HEK293 (cell line): ENCODE measurements around the gene YPEL1.

Experiments used
- BCL11A ChIP-seq: fragments of 450-650 bp; formaldehyde crosslinking; IDR thresholded peaks from 2 replicates; pipeline ENCODE4 v1.5.1; 2016; ENCODE audit warnings: low read depth, missing biosample characterization, missing genetic modification characterization
- BCL11B ChIP-seq: fragments of 450-650 bp; formaldehyde crosslinking; IDR thresholded peaks from 2 replicates; pipeline ENCODE4 v1.5.1; 2016; ENCODE audit warnings: low read depth, missing biosample characterization, missing genetic modification characterization
- GLI2 ChIP-seq: fragments of 450-650 bp; formaldehyde crosslinking; IDR thresholded peaks from 2 replicates; pipeline ENCODE4; 2017; ENCODE audit warnings: missing biosample characterization, missing genetic modification characterization, low read depth, borderline replicate concordance
- GLIS2 ChIP-seq: fragments of 450-650 bp; formaldehyde crosslinking; IDR thresholded peaks from 2 replicates; pipeline ENCODE4 v1.5.1; 2016; ENCODE audit warnings: missing biosample characterization, missing genetic modification characterization
- HOXD13 ChIP-seq: sonication (generic); formaldehyde crosslinking; IDR thresholded peaks from 2 replicates; pipeline ENCODE4 v1.8.0; 2022; ENCODE audit warnings: missing genetic modification reagents, borderline replicate concordance
- MZF1 ChIP-seq: fragments of 450-650 bp; formaldehyde crosslinking; IDR thresholded peaks from 2 replicates; pipeline ENCODE4 v1.5.1; 2017; ENCODE audit warnings: missing biosample characterization, missing genetic modification characterization, borderline replicate concordance
- OSR2 ChIP-seq: fragments of 450-650 bp; formaldehyde crosslinking; IDR thresholded peaks from 2 replicates; pipeline ENCODE4 v1.5.1; 2016; ENCODE audit warnings: missing biosample characterization, missing genetic modification characterization
- OVOL3 ChIP-seq: fragments of 450-650 bp; formaldehyde crosslinking; IDR thresholded peaks from 2 replicates; pipeline ENCODE4 v1.5.1; 2016; ENCODE audit warnings: missing biosample characterization, missing genetic modification characterization
- PRDM10 ChIP-seq: fragments of 450-650 bp; formaldehyde crosslinking; IDR thresholded peaks from 2 replicates; pipeline ENCODE4 v1.5.1; 2016; ENCODE audit warnings: missing biosample characterization, missing genetic modification characterization
- PRDM6 ChIP-seq: fragments of 450-650 bp; formaldehyde crosslinking; IDR thresholded peaks from 2 replicates; pipeline ENCODE4 v1.5.1; 2017; ENCODE audit warnings: missing biosample characterization, missing genetic modification characterization
- SALL2 ChIP-seq: fragments of 450-650 bp; formaldehyde crosslinking; IDR thresholded peaks from 2 replicates; pipeline ENCODE4 v1.5.0; 2017; ENCODE audit warnings: missing biosample characterization, mild to moderate bottlenecking, missing genetic modification characterization, borderline replicate concordance
- SP3 ChIP-seq: fragments of 450-650 bp; formaldehyde crosslinking; IDR thresholded peaks from 2 replicates; pipeline ENCODE4 v1.5.1; 2016; ENCODE audit warnings: missing biosample characterization, missing genetic modification characterization
- ZFP41 ChIP-seq: fragments of 450-650 bp; formaldehyde crosslinking; IDR thresholded peaks from 2 replicates; pipeline ENCODE4 v1.5.1; 2016; ENCODE audit warnings: missing biosample characterization, missing genetic modification characterization, borderline replicate concordance
- ZNF10 ChIP-seq: fragments of 450-650 bp; formaldehyde crosslinking; IDR thresholded peaks from 2 replicates; pipeline ENCODE4 v1.5.1; 2017; ENCODE audit warnings: missing biosample characterization, missing genetic modification characterization
- ZNF140 ChIP-seq: fragments of 450-650 bp; formaldehyde crosslinking; IDR thresholded peaks from 2 replicates; pipeline ENCODE4 v1.5.1; 2016; ENCODE audit warnings: missing biosample characterization, missing genetic modification characterization
- ZNF211 ChIP-seq: fragments of 450-650 bp; formaldehyde crosslinking; IDR thresholded peaks from 2 replicates; pipeline ENCODE4 v1.5.1; 2016; ENCODE audit warnings: low read depth, missing biosample characterization, missing genetic modification characterization
- ZNF23 ChIP-seq: fragments of 450-650 bp; formaldehyde crosslinking; IDR thresholded peaks from 2 replicates; pipeline ENCODE4 v1.5.1; 2016; ENCODE audit warnings: missing biosample characterization, missing genetic modification characterization, borderline replicate concordance
- ZNF292 ChIP-seq: fragments of 450-650 bp; formaldehyde crosslinking; IDR thresholded peaks from 2 replicates; pipeline ENCODE4 v1.5.1; 2016; ENCODE audit warnings: low read depth, missing biosample characterization, missing genetic modification characterization, borderline replicate concordance
- ZNF324 ChIP-seq: fragments of 450-650 bp; formaldehyde crosslinking; IDR thresholded peaks from 2 replicates; pipeline ENCODE4 v1.5.1; 2016; ENCODE audit warnings: missing biosample characterization, missing genetic modification characterization
- ZNF335 ChIP-seq: fragments of 450-650 bp; formaldehyde crosslinking; conservative IDR thresholded peaks from 2 replicates; pipeline ENCODE4 v1.5.1; 2016; ENCODE audit warnings: missing biosample characterization, missing genetic modification characterization
- ZNF404 ChIP-seq: fragments of 450-650 bp; formaldehyde crosslinking; IDR thresholded peaks from 2 replicates; pipeline ENCODE4 v1.5.1; 2017; ENCODE audit warnings: missing biosample characterization, missing genetic modification characterization
- ZNF529 ChIP-seq: fragments of 450-650 bp; formaldehyde crosslinking; IDR thresholded peaks from 2 replicates; pipeline ENCODE4 v1.5.1; 2017; ENCODE audit warnings: missing genetic modification characterization, missing biosample characterization; ENCODE audit not compliant: insufficient replicate concordance
- ZNF660 ChIP-seq: fragments of 450-650 bp; IDR thresholded peaks from 2 replicates; pipeline ENCODE4 v1.5.1; 2018; ENCODE audit warnings: missing biosample characterization, mild to moderate bottlenecking, missing genetic modification characterization
- ZNF664 ChIP-seq: fragments of 450-650 bp; formaldehyde crosslinking; IDR thresholded peaks from 2 replicates; pipeline ENCODE4 v1.5.1; 2016; ENCODE audit warnings: missing biosample characterization, missing genetic modification characterization
- ZNF76 ChIP-seq: fragments of 450-650 bp; formaldehyde crosslinking; IDR thresholded peaks from 2 replicates; pipeline ENCODE4; 2016; ENCODE audit warnings: low read depth, missing biosample characterization, missing genetic modification characterization, borderline replicate concordance
- ZNF776 ChIP-seq: fragments of 450-650 bp; formaldehyde crosslinking; IDR thresholded peaks from 2 replicates; pipeline ENCODE4 v1.5.0; 2017; ENCODE audit warnings: missing biosample characterization, missing genetic modification characterization, borderline replicate concordance
- ZNF792 ChIP-seq: fragments of 450-650 bp; formaldehyde crosslinking; IDR thresholded peaks from 2 replicates; pipeline ENCODE4 v1.5.1; 2016; ENCODE audit warnings: missing biosample characterization, missing genetic modification characterization
- ZSCAN30 ChIP-seq: fragments of 450-650 bp; IDR thresholded peaks from 2 replicates; pipeline ENCODE4 v1.5.1; 2018; ENCODE audit warnings: missing biosample characterization, mild to moderate bottlenecking, missing genetic modification characterization, moderate library complexity
- TF ChIP-seq, protein P1 (sequence below): fragments of 450-650 bp; formaldehyde crosslinking; IDR thresholded peaks from 2 replicates; pipeline ENCODE4 v1.5.1; 2016; ENCODE audit warnings: missing biosample characterization, missing genetic modification characterization
- TF ChIP-seq, protein P2 (sequence below): fragments of 450-650 bp; formaldehyde crosslinking; IDR thresholded peaks from 2 replicates; pipeline ENCODE4 v1.5.1; 2016; ENCODE audit warnings: missing biosample characterization, missing genetic modification characterization

Gene YPEL1

DNA sequence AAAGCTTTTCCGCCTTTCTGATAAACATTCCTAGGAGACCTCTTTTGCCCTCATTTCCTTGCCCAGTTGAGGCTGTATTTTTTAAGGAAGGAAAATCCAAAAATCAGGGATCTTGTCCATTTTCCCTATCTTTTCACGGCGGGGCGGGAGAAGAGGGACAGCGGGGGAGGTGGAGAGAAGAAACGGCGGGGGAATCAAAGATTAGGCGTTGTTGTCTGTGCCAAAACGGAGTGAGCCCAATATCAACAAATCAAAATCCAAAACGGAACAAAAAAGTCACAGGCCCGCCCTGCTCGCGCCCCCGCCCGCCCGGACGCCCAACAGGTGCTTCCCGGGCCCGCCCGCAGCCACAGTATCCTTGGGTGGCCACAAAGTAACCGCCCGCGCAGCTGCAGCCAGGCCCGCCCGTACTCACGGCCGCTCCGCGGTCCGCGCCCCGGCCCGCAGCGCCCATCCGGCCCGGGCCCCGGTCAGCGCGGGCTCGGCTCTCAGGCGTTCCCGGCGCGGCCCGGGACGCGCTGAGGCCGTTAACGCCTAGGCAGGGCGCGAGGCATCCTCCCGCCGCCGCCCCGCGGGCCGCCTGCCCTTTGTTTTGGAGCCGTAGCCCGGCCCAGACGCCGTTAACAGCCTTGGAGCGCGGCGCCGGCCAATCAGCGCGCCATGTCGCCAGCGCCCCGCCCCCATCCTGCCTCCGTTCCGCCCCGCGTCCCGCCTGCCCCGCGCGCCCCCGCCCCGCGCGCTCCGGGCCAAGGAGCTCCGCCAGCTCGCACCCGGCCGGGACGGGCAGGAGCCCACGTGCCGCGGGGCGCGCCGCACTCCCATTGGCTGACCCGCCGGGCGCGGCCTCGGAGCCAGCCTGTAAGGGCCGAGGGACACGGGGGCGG lies at the start of gene YPEL1 (continued):
- no peak for TF ChIP-seq ZSCAN30 (tag by site-specific recombination)
- 0 out of 2 replicates have a peak, but pooled peaks have one; percentile 30 for TF ChIP-seq ZNF660
- TF ChIP-seq ZNF529 (tag by site-specific recombination), result no peak
- TF ChIP-seq BCL11B (tag by site-specific recombination), result no peak
- TF ChIP-seq, protein P1, sequence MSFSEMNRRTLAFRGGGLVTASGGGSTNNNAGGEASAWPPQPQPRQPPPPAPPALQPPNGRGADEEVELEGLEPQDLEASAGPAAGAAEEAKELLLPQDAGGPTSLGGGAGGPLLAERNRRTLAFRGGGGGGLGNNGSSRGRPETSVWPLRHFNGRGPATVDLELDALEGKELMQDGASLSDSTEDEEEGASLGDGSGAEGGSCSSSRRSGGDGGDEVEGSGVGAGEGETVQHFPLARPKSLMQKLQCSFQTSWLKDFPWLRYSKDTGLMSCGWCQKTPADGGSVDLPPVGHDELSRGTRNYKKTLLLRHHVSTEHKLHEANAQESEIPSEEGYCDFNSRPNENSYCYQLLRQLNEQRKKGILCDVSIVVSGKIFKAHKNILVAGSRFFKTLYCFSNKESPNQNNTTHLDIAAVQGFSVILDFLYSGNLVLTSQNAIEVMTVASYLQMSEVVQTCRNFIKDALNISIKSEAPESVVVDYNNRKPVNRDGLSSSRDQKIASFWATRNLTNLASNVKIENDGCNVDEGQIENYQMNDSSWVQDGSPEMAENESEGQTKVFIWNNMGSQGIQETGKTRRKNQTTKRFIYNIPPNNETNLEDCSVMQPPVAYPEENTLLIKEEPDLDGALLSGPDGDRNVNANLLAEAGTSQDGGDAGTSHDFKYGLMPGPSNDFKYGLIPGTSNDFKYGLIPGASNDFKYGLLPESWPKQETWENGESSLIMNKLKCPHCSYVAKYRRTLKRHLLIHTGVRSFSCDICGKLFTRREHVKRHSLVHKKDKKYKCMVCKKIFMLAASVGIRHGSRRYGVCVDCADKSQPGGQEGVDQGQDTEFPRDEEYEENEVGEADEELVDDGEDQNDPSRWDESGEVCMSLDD (tag by site-specific recombination), result no peak
- TF ChIP-seq ZNF211, result no peak
- TF ChIP-seq GLI2 (tag by site-specific recombination), result no peak
- no peak for TF ChIP-seq PRDM6 (tag by site-specific recombination)
- TF ChIP-seq, protein P2, sequence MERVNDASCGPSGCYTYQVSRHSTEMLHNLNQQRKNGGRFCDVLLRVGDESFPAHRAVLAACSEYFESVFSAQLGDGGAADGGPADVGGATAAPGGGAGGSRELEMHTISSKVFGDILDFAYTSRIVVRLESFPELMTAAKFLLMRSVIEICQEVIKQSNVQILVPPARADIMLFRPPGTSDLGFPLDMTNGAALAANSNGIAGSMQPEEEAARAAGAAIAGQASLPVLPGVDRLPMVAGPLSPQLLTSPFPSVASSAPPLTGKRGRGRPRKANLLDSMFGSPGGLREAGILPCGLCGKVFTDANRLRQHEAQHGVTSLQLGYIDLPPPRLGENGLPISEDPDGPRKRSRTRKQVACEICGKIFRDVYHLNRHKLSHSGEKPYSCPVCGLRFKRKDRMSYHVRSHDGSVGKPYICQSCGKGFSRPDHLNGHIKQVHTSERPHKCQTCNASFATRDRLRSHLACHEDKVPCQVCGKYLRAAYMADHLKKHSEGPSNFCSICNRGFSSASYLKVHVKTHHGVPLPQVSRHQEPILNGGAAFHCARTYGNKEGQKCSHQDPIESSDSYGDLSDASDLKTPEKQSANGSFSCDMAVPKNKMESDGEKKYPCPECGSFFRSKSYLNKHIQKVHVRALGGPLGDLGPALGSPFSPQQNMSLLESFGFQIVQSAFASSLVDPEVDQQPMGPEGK (tag by site-specific recombination), result no peak
- TF ChIP-seq SP3 (tag by site-specific recombination), result no peak
- TF ChIP-seq OVOL3 (tag by site-specific recombination), result no peak
- no peak for TF ChIP-seq HOXD13 (CRISPR knock-in tag)
- peak; percentile 82 for TF ChIP-seq ZNF335 (tag by site-specific recombination)
- no peak for TF ChIP-seq ZNF324 (tag by site-specific recombination)
- TF ChIP-seq MZF1 (tag by site-specific recombination), result no peak
- no peak for TF ChIP-seq OSR2 (tag by site-specific recombination)
- TF ChIP-seq GLIS2 (tag by site-specific recombination), result 0 out of 2 replicates have a peak, but pooled peaks have one; percentile 11
- TF ChIP-seq ZFP41 (tag by site-specific recombination), result no peak
- TF ChIP-seq ZNF76 (tag by site-specific recombination), result no peak
- no peak for TF ChIP-seq ZNF404 (tag by site-specific recombination)
- no peak for TF ChIP-seq ZNF140
- TF ChIP-seq ZNF10, result no peak
- TF ChIP-seq ZNF792 (tag by site-specific recombination), result no peak
- TF ChIP-seq ZNF776 (tag by site-specific recombination), result no peak
- TF ChIP-seq ZNF292 (tag by site-specific recombination), result no peak
- peak; percentile 46; the same call in 1 of the 2 replicates for TF ChIP-seq PRDM10 (tag by site-specific recombination)
- TF ChIP-seq BCL11A, result no peak
- TF ChIP-seq ZNF664 (tag by site-specific recombination), result no peak
- TF ChIP-seq ZNF23 (tag by site-specific recombination), result no peak
- no peak for TF ChIP-seq SALL2 (tag by site-specific recombination)
